Stimulated activated CD8-positive, alpha-beta memory T cell treated with anti-CD3 and anti-CD28 coated beads, Interleukin-4, amount 100 ng/mL, for 4 hours (primary cell): ENCODE results near the gene ZMYM3.

Experiments used
- DNase-seq, 2 donors: peaks; one replicate each; pipeline ENCODE4 v3.0.0-alpha.2; 2020; ENCODE audit warnings: low read depth in 2 of 2, low spot score in 1 of 2

Gene ZMYM3

GRCh38 chrX:71214604-71215337 lies 39.2 kb downstream of the ZMYM3 start:
- DNase-seq: no peak

DNA sequence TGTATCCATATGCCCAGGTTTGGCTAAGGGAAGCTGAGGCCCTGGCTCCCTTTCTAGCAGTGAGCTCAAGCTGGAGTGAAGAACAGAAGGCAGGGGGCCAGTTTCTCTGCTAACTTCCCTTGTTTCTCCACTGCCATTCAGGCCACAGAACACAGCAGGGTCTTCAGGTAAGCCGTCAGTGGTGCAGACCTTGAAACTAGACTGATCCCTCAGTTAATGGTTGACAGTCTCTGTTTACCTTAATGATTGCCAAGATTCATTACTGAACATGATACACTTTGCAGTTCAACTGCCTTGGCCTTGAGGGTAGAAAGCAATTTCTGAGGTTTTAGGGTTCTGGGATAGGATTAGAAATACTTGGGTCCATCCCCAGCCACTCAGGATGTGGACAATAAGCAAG lies 39.8 kb downstream of the ZMYM3 start:
- DNase-seq: no peak

GRCh38 chrX:71212536-71212935 lies 41.4 kb downstream of the ZMYM3 start:
- no peak for DNase-seq

GRCh38 chrX:71210816-71211215 lies 43.1 kb downstream of the ZMYM3 start:
- no peak for DNase-seq

DNA sequence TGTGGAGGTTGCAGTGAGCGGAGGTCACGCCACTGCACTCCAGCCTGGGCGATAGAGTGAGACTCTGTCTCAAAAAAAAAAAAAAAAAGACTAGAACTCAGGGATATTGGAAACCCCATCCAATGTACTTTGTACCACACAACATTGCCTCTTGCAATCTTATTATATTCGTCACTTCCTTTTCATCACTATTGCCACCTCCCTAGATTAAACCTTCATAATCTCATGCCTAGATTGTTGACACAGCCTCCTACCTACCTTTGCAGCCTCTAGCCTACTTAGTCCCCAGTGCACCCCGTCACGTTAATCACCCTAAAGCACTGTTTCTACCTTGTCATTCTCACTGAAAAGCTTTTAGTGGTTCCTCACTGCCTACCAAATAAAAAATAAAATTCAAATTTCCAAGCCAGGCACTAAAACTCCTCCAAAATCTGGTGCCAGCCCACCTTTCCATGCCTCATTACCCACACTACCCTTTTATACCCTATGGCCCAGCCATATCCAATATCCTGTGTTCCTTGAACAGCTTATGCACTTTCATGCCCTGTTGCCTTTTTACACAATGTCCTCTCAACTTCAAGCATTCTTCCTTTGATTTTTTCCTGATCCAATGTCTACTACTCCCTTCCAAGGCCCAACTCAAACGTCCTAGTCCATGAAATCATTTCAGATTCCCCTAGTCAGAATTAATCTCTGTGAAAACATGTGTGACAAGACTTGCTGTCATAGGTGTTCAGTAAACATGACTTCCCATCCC lies 54.5 kb downstream of the ZMYM3 start:
- no peak for DNase-seq

- no peak for DNase-seq
Observed at GRCh38 chrX:71198066-71198465, 55.9 kb downstream of the ZMYM3 start.

GRCh38 chrX:71195964-71196649 lies 57.8 kb downstream of the ZMYM3 start:
- DNase-seq: no peak

DNA sequence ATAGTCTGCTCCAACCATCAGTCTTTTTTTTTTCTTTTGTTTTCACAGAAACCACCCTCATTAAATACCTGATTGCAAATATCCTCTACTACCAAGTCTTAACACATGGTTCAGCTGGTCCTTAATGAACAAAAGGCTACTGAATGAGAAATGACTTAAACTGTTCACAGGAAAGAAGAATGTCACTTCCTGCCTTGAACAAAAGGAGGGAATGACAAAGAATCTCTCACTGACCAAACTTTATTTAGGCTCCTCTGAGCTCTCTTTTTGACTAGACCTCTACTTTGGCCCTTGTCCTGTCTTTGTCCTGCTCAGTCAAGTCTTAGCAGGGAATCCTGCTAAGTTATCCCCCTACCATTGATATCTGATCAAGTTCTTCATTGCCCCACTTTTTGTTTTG lies 62.7 kb downstream of the ZMYM3 start:
- no peak for DNase-seq
